Thyroid gland (tissue), 4 donors: Measurements from ENCODE around the gene PRKCA.

Experiments
- POLR2A ChIP-seq, 2 donors: fragments of 450-650 bp; IDR thresholded peaks; one replicate each; pipeline ENCODE4 v1.6.1; 2017; ENCODE audit warnings: antibody characterized with exemption in 2 of 2, mild to moderate bottlenecking in 2 of 2, moderate library complexity in 1 of 2
- TF ChIP-seq, protein P1 (sequence below), 6 experiments: fragments of 200-600 bp in 3 of 6; fragments of 450-650 bp in 3 of 6; sonication (generic) in 3 of 6; IDR thresholded peaks; one replicate each; pipeline ENCODE4 v1.5.1; 2016 to 2019; ENCODE audit warnings: antibody characterized with exemption in 6 of 6, mild to moderate bottlenecking in 2 of 6, inconsistent platforms in 1 of 6, moderate library complexity in 1 of 6

DNA sequence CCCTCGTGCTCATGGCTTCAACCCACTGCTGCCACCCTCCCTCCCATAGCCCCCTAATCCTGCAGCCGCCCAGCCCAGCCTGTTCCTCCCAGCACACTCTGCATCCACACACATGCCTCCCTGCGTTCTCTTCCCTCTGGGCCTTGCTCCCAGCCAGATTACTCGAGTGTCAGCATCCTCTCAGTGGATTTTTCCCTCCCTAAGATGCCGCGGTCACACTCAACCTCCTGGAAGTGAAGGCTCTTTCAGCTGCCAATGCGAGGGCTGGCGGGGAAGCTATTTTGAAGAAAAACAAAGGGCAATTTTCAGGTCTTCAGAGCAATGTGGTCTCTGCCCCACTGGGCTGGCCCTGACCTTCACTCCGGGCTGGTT, 509.3 kb downstream of the PRKCA start:
- TF ChIP-seq, protein P1, sequence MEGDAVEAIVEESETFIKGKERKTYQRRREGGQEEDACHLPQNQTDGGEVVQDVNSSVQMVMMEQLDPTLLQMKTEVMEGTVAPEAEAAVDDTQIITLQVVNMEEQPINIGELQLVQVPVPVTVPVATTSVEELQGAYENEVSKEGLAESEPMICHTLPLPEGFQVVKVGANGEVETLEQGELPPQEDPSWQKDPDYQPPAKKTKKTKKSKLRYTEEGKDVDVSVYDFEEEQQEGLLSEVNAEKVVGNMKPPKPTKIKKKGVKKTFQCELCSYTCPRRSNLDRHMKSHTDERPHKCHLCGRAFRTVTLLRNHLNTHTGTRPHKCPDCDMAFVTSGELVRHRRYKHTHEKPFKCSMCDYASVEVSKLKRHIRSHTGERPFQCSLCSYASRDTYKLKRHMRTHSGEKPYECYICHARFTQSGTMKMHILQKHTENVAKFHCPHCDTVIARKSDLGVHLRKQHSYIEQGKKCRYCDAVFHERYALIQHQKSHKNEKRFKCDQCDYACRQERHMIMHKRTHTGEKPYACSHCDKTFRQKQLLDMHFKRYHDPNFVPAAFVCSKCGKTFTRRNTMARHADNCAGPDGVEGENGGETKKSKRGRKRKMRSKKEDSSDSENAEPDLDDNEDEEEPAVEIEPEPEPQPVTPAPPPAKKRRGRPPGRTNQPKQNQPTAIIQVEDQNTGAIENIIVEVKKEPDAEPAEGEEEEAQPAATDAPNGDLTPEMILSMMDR (IDR thresholded peaks at IDR 0.05) = no peak
- TF ChIP-seq POLR2A (IDR thresholded peaks at IDR 0.05) = no peak
